A673 (cell line): ENCODE data around the gene METRN.

Experiments
- EZH2 ChIP-seq: fragments of 200-600 bp; sonication (generic); IDR thresholded peaks from 2 replicates; pipeline ENCODE4 v1.6.1; 2017; ENCODE audit warnings: borderline replicate concordance, low read depth, mild to moderate bottlenecking, mixed read lengths, antibody characterized with exemption, low read length; ENCODE audit not compliant: poor library complexity, severe bottlenecking
- TF ChIP-seq, protein P1 (sequence below): fragments of 300-800, 200-600 bp; sonication (generic); conservative IDR thresholded peaks from 2 replicates; pipeline ENCODE4 v1.5.1; 2017; ENCODE audit warnings: low read depth, mild to moderate bottlenecking, antibody characterized with exemption, low read length, moderate library complexity, mixed read lengths

DNA sequence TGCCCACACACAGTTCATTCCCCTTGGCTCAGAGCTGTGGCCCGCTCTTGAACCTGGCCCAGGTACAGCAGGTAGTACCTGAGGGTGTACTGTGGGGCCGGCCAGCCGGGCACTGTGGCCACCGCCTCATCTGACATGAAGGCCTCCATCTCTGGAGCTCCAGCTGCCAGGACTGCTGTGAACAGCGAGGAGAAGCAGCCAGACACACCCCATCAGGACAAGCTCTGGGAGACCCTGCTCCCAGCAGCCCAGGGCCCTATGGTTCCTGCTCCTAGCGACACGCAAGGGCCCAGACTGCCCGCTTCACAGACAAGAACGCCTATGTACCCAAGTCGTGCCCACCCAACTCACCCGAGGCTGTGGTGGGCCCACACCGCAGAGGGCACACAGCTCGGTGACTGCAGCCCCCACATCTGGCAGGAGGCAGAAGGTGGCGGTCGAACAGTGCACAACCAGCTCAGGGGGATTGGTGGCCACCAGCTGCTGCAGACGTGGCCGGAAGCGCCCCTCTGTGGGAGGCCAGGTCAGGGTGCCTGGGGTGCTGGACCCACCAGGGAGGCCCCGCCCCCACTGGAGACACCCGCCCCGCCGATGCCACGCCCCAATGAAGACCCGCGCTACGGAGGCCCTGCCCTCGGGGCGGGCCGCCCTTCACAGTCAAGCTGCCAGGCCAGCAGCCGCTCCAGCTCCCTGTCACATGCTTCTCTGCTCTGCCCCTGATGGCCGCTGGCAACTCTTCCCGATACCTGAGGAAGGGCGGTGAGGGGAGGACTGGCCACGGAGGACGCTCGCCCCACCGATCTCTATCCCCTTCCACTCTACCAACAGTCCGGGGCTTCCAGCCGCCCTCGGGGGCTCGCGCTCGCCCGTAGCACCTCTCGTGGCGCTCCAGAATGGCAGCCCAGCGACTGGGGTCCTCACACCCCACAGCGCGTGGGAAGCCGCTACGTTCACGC lies 35.8 kb upstream of the METRN start:
- no peak for TF ChIP-seq EZH2
- TF ChIP-seq, protein P1, sequence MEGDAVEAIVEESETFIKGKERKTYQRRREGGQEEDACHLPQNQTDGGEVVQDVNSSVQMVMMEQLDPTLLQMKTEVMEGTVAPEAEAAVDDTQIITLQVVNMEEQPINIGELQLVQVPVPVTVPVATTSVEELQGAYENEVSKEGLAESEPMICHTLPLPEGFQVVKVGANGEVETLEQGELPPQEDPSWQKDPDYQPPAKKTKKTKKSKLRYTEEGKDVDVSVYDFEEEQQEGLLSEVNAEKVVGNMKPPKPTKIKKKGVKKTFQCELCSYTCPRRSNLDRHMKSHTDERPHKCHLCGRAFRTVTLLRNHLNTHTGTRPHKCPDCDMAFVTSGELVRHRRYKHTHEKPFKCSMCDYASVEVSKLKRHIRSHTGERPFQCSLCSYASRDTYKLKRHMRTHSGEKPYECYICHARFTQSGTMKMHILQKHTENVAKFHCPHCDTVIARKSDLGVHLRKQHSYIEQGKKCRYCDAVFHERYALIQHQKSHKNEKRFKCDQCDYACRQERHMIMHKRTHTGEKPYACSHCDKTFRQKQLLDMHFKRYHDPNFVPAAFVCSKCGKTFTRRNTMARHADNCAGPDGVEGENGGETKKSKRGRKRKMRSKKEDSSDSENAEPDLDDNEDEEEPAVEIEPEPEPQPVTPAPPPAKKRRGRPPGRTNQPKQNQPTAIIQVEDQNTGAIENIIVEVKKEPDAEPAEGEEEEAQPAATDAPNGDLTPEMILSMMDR: no peak
